Measurements from ENCODE around the gene UPF3A. TPM values are rescaled to one million over a fixed set of nuclear protein-coding genes. Genes with fewer than 3 reads are reported as not detected.

Gene UPF3A
- total and polyA plus RNA-seq, 9 of the 15 experiments (the other 6 are each of a cell fraction or from before 2014, with no cell fraction given) = 15.6 to 76.5 (median 40.9) TPM

GRCh38 chr13:114288157-114288591 lies 6.8 kb downstream of the UPF3A start (continued):
- TF ChIP-seq, protein P1, sequence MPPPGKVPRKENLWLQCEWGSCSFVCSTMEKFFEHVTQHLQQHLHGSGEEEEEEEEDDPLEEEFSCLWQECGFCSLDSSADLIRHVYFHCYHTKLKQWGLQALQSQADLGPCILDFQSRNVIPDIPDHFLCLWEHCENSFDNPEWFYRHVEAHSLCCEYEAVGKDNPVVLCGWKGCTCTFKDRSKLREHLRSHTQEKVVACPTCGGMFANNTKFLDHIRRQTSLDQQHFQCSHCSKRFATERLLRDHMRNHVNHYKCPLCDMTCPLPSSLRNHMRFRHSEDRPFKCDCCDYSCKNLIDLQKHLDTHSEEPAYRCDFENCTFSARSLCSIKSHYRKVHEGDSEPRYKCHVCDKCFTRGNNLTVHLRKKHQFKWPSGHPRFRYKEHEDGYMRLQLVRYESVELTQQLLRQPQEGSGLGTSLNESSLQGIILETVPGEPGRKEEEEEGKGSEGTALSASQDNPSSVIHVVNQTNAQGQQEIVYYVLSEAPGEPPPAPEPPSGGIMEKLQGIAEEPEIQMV (tag; conservative IDR thresholded peaks at IDR 0.05; ENCODE audit: low read depth) = no peak
- TF ChIP-seq ESRRA (IDR thresholded peaks at IDR 0.05; ENCODE audit: borderline replicate concordance, low read depth) = no peak
- TF ChIP-seq SRSF1 (IDR thresholded peaks at IDR 0.05; ENCODE audit: low read depth, low read length) = no peak
- TF ChIP-seq TEAD4 (IDR thresholded peaks at IDR 0.05; ENCODE audit: low read length) = no peak
- TF ChIP-seq TEAD4 (CRISPR knock-in tag; IDR thresholded peaks at IDR 0.05; ENCODE audit: borderline replicate concordance) = no peak
- no peak for TF ChIP-seq ZNF41 (CRISPR knock-in tag; conservative IDR thresholded peaks at IDR 0.05)
- TF ChIP-seq SUPT5H (IDR thresholded peaks at IDR 0.05) = peak; percentile 65
- no peak for TF ChIP-seq U2AF1 (optimal IDR thresholded peaks at IDR 0.05; ENCODE audit: low read depth, low read length)
- TF ChIP-seq POLR2G (IDR thresholded peaks at IDR 0.05; ENCODE audit: low read depth, low read length) = peak; percentile 52
- 0 out of 2 replicates have a peak, but pooled peaks have one; percentile 55 for TF ChIP-seq POLR2AphosphoS2 (IDR thresholded peaks at IDR 0.05; ENCODE audit: low read length)
- no peak for TF ChIP-seq KLF16 (IDR thresholded peaks at IDR 0.05)
- no peak for TF ChIP-seq ILK (tag; IDR thresholded peaks at IDR 0.05; ENCODE audit: borderline replicate concordance, low read depth)
- no peak for TF ChIP-seq NBN (IDR thresholded peaks at IDR 0.05; ENCODE audit: low read depth)
- TF ChIP-seq HMG20A (CRISPR knock-in tag; conservative IDR thresholded peaks at IDR 0.05) = no peak
- TF ChIP-seq CAMTA2 (CRISPR knock-in tag; conservative IDR thresholded peaks at IDR 0.05) = no peak
- TF ChIP-seq POLR2A (conservative IDR thresholded peaks at IDR 0.05) = peak; percentile 58
- TF ChIP-seq NFIC (IDR thresholded peaks at IDR 0.05) = no peak
- no peak for TF ChIP-seq FOXK2 (conservative IDR thresholded peaks at IDR 0.05 in 1 of 2, IDR thresholded peaks at IDR 0.05 in 1 of 2; ENCODE audit: low read depth in 2 of 2)
- TF ChIP-seq, protein P2, sequence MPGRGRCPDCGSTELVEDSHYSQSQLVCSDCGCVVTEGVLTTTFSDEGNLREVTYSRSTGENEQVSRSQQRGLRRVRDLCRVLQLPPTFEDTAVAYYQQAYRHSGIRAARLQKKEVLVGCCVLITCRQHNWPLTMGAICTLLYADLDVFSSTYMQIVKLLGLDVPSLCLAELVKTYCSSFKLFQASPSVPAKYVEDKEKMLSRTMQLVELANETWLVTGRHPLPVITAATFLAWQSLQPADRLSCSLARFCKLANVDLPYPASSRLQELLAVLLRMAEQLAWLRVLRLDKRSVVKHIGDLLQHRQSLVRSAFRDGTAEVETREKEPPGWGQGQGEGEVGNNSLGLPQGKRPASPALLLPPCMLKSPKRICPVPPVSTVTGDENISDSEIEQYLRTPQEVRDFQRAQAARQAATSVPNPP (IDR thresholded peaks at IDR 0.05; ENCODE audit: borderline replicate concordance, insufficient read depth, insufficient read length) = no peak
- TF ChIP-seq EZH2 (IDR thresholded peaks at IDR 0.05; ENCODE audit: borderline replicate concordance, low read depth, low read length) = no peak
- TF ChIP-seq CEBPB (tag; IDR thresholded peaks at IDR 0.05) = no peak
- TF ChIP-seq PYGO2 (tag; IDR thresholded peaks at IDR 0.05) = no peak
- no peak for TF ChIP-seq CBX2 (IDR thresholded peaks at IDR 0.05; ENCODE audit: insufficient read depth, low read length, poor library complexity, severe bottlenecking)
- peak; percentile 46; the same call in 1 of the 2 replicates for TF ChIP-seq RBFOX2 (IDR thresholded peaks at IDR 0.05; ENCODE audit: low read depth, low read length)
- no peak for TF ChIP-seq CREB5 (CRISPR knock-in tag; IDR thresholded peaks at IDR 0.05)
- TF ChIP-seq ZNF263 (CRISPR knock-in tag; IDR thresholded peaks at IDR 0.05; ENCODE audit: borderline replicate concordance) = no peak

All from K562 (cell line).